ENCODE results near the gene COL23A1. TPM values are rescaled to one million over a fixed set of nuclear protein-coding genes. Genes with fewer than 3 reads are reported as not detected.

The COL23A1 gene
- total and polyA plus RNA-seq, 4 donors = 0.76 to 4.4 (median 1.3) TPM

GRCh38 chr5:178384816-178385495, 205.2 kb downstream of the COL23A1 start:
- no peak for TF ChIP-seq CTCF (IDR thresholded peaks at IDR 0.05; ENCODE audit: control extremely low read depth, extremely low read depth)
- Histone ChIP-seq H3K36me3 (ENCODE audit: control insufficient read depth in 4 of 4, insufficient read depth in 4 of 4, low read length in 4 of 4) (no peaks in the 10 kb centered on the region), H3K9me3 (ENCODE audit: control insufficient read depth in 4 of 4, insufficient read depth in 3 of 4, low read length in 3 of 4) (no peaks in the 10 kb centered on the region), H3K27me3 (ENCODE audit: control insufficient read depth in 3 of 3, insufficient read depth in 3 of 3, low read length in 2 of 3) (peaks cover 0 to 22% (median 0%) of the 10 kb centered on the region in 3 donors), H3K4me3 (no peak overlapping the region), H3K27ac (ENCODE audit: low read depth in 1 of 2, low read length in 1 of 2) (no peak overlapping the region), H3K4me1 (ENCODE audit: control insufficient read depth in 5 of 5, insufficient read depth in 5 of 5, low read length in 5 of 5) (peaks cover 0 to 55% (median 3%) of the 10 kb centered on the region in 5 donors), H3K9ac (ENCODE audit: insufficient read depth in 1 of 2, low read length in 2 of 2) (no peak overlapping the region)
- ATAC-seq (ENCODE audit: insufficient read depth, low FRiP score) (no peak), DNase-seq (no peak)
- WGBS, 2 donors = 80 to 82% methylated on average over 15 of the region's 15 CpGs

GRCh38 chr5:178383919-178384815, 206.0 kb downstream of the COL23A1 start:
- no peaks in the 10 kb centered on the region for H3K9me3 ChIP-seq (ENCODE audit: control insufficient read depth in 4 of 4, insufficient read depth in 3 of 4, low read length in 3 of 4)
- peaks cover 0 to 60% (median 3%) of the 10 kb centered on the region in 5 donors for H3K4me1 ChIP-seq (ENCODE audit: control insufficient read depth in 5 of 5, insufficient read depth in 5 of 5, low read length in 5 of 5)
- peaks cover 0 to 22% (median 0%) of the 10 kb centered on the region in 3 donors for H3K27me3 ChIP-seq (ENCODE audit: control insufficient read depth in 3 of 3, insufficient read depth in 3 of 3, low read length in 2 of 3)
- no peaks in the 10 kb centered on the region for H3K36me3 ChIP-seq (ENCODE audit: control insufficient read depth in 4 of 4, insufficient read depth in 4 of 4, low read length in 4 of 4)
- H3K27ac ChIP-seq (ENCODE audit: low read depth in 1 of 2, low read length in 1 of 2) = no peak overlapping the region
- 50% methylated on average over 42 of the region's 42 CpGs for WGBS, 2 donors
- DNase-seq (peak; percentile 58 to 72 (median 68)), ATAC-seq (ENCODE audit: insufficient read depth, low FRiP score) (no peak)
- no peak overlapping the region for H3K9ac ChIP-seq (ENCODE audit: insufficient read depth in 1 of 2, low read length in 2 of 2)
- no peak overlapping the region for H3K4me3 ChIP-seq
- TF ChIP-seq CTCF (IDR thresholded peaks at IDR 0.05; ENCODE audit: control extremely low read depth, extremely low read depth) = no peak

- no peak overlapping the region for H3K4me3 ChIP-seq
- no peak overlapping the region for H3K9ac ChIP-seq (ENCODE audit: insufficient read depth in 1 of 2, low read length in 2 of 2)
- no peaks in the 10 kb centered on the region for H3K9me3 ChIP-seq (ENCODE audit: control insufficient read depth in 4 of 4, insufficient read depth in 3 of 4, low read length in 3 of 4)
- DNase-seq (no peak), ATAC-seq (ENCODE audit: insufficient read depth, low FRiP score) (no peak)
- WGBS, 2 donors = 92 to 94% methylated on average over 13 of the region's 13 CpGs
- H3K36me3 ChIP-seq (ENCODE audit: control insufficient read depth in 4 of 4, insufficient read depth in 4 of 4, low read length in 4 of 4) = no peaks in the 10 kb centered on the region
- no peak for TF ChIP-seq CTCF (IDR thresholded peaks at IDR 0.05; ENCODE audit: control extremely low read depth, extremely low read depth)
- H3K27ac ChIP-seq (ENCODE audit: low read depth in 1 of 2, low read length in 1 of 2) = no peak overlapping the region
- H3K4me1 ChIP-seq (ENCODE audit: control insufficient read depth in 5 of 5, insufficient read depth in 5 of 5, low read length in 5 of 5) = peaks cover 0 to 66% (median 3%) of the 10 kb centered on the region in 5 donors
- H3K27me3 ChIP-seq (ENCODE audit: control insufficient read depth in 3 of 3, insufficient read depth in 3 of 3, low read length in 2 of 3) = peaks cover 0 to 22% (median 0%) of the 10 kb centered on the region in 3 donors
These were observed 206.8 kb downstream of the COL23A1 start for GRCh38 chr5:178383301-178383918.
